ENCODE measurements around the gene ZSCAN12. TPM values are rescaled to one million over a fixed set of nuclear protein-coding genes. Genes with fewer than 3 reads are reported as not detected.
A peak's percentile ranks its signal among the peaks of the same experiment; 100 is the strongest.

ZSCAN12 gene
- total and polyA plus RNA-seq, 2 of the 13 experiments (the other 11 are each of a cell fraction or from before 2014, with no cell fraction given) = 2.8 to 8.9 TPM

- TF ChIP-seq SKIL (CRISPR knock-in tag; IDR thresholded peaks at IDR 0.05; ENCODE audit: borderline replicate concordance) (no peak), BRF2 (CRISPR knock-in tag; IDR thresholded peaks at IDR 0.05) (peak; percentile 77; the same call in 1 of the 2 replicates), ZNF841 (CRISPR knock-in tag; IDR thresholded peaks at IDR 0.05; ENCODE audit: borderline replicate concordance) (peak; percentile 66; the same call in 1 of the 2 replicates), ZNF33A (CRISPR knock-in tag; IDR thresholded peaks at IDR 0.05; ENCODE audit: borderline replicate concordance) (peak; percentile 91; the same call in 1 of the 2 replicates), GTF3A (CRISPR knock-in tag; conservative IDR thresholded peaks at IDR 0.05) (no peak), ZNF724P (CRISPR knock-in tag; IDR thresholded peaks at IDR 0.05; ENCODE audit: borderline replicate concordance) (peak; percentile 66; the same call in 1 of the 2 replicates), ZBTB8A (CRISPR knock-in tag; IDR thresholded peaks at IDR 0.05; ENCODE audit: borderline replicate concordance, low read depth) (0 out of 2 replicates have a peak, but pooled peaks have one; percentile 79), KDM6A (CRISPR knock-in tag; IDR thresholded peaks at IDR 0.05; ENCODE audit: low read depth) (no peak), NRL (CRISPR knock-in tag; IDR thresholded peaks at IDR 0.05; ENCODE audit: borderline replicate concordance) (peak; percentile 93), PHF21A (CRISPR knock-in tag; IDR thresholded peaks at IDR 0.05) (peak; percentile 89), ZNF589 (CRISPR knock-in tag; conservative IDR thresholded peaks at IDR 0.05) (peak; percentile 41; the same call in 1 of the 2 replicates), ZMAT3 (CRISPR knock-in tag; conservative IDR thresholded peaks at IDR 0.05) (peak; percentile 76; the same call in 1 of the 2 replicates), SP140L (CRISPR knock-in tag; IDR thresholded peaks at IDR 0.05; ENCODE audit: borderline replicate concordance) (no peak), RBM22 (optimal IDR thresholded peaks at IDR 0.05; ENCODE audit: low read length) (peak; percentile 34), ZKSCAN5 (CRISPR knock-in tag; IDR thresholded peaks at IDR 0.05) (no peak; the same call in 1 of the 2 replicates), KAT7 (CRISPR knock-in tag; IDR thresholded peaks at IDR 0.05; ENCODE audit: borderline replicate concordance) (peak; percentile 91), ERF (CRISPR knock-in tag; IDR thresholded peaks at IDR 0.05) (peak; percentile 81), ZFP36L2 (CRISPR knock-in tag; IDR thresholded peaks at IDR 0.05) (no peak), ZNF703 (CRISPR knock-in tag; IDR thresholded peaks at IDR 0.05; ENCODE audit: borderline replicate concordance) (no peak)
- TF ChIP-seq, protein P1, sequence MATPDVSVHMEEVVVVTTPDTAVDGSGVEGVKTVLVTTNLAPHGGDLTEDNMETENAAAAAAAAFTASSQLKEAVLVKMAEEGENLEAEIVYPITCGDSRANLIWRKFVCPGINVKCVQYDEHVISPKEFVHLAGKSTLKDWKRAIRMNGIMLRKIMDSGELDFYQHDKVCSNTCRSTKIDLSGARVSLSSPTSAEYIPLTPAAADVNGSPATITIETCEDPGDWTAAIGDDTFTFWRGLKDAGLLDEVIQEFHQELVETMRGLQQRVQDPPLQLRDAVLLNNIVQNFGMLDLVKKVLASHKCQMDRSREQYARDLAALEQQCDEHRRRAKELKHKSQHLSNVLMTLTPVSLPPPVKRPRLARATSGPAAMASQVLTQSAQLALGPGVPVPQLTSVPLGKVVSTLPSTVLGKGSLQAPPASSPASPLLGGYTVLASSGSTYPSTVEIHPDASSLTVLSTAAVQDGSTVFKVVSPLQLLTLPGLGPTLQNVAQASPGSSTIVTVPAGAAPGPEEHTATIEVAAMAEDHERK (CRISPR knock-in tag; IDR thresholded peaks at IDR 0.05; ENCODE audit: low read depth) = no peak
- TF ChIP-seq, protein P2, sequence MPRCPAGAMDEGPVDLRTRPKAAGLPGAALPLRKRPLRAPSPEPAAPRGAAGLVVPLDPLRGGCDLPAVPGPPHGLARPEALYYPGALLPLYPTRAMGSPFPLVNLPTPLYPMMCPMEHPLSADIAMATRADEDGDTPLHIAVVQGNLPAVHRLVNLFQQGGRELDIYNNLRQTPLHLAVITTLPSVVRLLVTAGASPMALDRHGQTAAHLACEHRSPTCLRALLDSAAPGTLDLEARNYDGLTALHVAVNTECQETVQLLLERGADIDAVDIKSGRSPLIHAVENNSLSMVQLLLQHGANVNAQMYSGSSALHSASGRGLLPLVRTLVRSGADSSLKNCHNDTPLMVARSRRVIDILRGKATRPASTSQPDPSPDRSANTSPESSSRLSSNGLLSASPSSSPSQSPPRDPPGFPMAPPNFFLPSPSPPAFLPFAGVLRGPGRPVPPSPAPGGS (CRISPR knock-in tag; IDR thresholded peaks at IDR 0.05) = peak; percentile 77; the same call in 1 of the 2 replicates
Observed at GRCh38 chr6:28349892-28350737, 49.4 kb downstream of the ZSCAN12 start, which contains the start of gene ZKSCAN3 (continued).

Measured in HepG2 (cell line).